ENCODE measurements around the gene NOXA1. TPM values are rescaled to one million over a fixed set of nuclear protein-coding genes. Genes with fewer than 3 reads are reported as not detected.

The NOXA1 gene
- total and polyA plus RNA-seq, 9 of the 15 experiments (the other 6 are each of a cell fraction or from before 2014, with no cell fraction given) = 0.07 to 1.2 (median 0.20) TPM; not detected in 4

DNA sequence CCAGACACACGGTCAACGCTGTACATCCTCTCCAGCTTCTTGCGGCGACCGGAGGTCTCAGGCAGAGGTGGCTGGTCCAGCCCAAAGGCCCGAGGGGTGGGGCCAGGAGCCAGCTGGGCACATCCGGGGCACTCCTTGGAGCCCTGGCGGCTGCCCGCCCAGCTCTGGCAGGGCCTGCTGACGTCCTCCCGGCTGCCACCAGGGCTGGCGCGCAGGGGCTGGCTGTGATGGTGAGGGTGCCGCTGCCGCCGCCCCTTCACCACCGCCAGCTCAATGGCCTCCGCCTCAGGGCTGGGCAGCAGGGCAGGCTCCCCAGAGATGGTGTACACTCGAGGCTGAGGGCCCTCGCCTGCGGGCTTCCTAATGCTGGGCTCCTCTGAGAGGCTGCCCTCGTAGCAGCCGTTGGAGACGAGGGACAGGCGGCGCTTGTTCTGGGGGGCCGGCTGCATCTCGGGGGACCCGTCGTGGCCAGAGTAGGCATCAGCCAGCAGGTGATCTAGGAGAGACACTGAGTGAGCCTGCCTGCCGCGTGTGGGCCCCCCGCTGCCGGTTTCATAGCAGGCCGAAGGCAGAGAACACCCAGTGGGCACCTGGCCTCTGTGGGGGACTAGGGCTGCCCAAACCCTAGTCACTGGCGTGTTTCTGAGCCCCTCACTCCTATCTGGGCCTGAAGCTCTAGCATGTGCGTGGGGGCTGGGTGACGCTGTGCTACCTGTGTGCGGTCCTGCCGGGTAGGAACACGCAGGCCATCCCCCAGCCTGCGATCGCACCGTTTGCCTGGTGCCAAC lies 34.4 kb downstream of the NOXA1 start (continued):
- TF ChIP-seq, protein P1, sequence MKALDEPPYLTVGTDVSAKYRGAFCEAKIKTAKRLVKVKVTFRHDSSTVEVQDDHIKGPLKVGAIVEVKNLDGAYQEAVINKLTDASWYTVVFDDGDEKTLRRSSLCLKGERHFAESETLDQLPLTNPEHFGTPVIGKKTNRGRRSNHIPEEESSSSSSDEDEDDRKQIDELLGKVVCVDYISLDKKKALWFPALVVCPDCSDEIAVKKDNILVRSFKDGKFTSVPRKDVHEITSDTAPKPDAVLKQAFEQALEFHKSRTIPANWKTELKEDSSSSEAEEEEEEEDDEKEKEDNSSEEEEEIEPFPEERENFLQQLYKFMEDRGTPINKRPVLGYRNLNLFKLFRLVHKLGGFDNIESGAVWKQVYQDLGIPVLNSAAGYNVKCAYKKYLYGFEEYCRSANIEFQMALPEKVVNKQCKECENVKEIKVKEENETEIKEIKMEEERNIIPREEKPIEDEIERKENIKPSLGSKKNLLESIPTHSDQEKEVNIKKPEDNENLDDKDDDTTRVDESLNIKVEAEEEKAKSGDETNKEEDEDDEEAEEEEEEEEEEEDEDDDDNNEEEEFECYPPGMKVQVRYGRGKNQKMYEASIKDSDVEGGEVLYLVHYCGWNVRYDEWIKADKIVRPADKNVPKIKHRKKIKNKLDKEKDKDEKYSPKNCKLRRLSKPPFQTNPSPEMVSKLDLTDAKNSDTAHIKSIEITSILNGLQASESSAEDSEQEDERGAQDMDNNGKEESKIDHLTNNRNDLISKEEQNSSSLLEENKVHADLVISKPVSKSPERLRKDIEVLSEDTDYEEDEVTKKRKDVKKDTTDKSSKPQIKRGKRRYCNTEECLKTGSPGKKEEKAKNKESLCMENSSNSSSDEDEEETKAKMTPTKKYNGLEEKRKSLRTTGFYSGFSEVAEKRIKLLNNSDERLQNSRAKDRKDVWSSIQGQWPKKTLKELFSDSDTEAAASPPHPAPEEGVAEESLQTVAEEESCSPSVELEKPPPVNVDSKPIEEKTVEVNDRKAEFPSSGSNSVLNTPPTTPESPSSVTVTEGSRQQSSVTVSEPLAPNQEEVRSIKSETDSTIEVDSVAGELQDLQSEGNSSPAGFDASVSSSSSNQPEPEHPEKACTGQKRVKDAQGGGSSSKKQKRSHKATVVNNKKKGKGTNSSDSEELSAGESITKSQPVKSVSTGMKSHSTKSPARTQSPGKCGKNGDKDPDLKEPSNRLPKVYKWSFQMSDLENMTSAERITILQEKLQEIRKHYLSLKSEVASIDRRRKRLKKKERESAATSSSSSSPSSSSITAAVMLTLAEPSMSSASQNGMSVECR (CRISPR knock-in tag; IDR thresholded peaks at IDR 0.05) = no peak
- no peak for TF ChIP-seq SREBF1 (IDR thresholded peaks at IDR 0.05; ENCODE audit: borderline replicate concordance, low read depth, low read length)
- peak; percentile 77; the same call in 1 of the 2 replicates for TF ChIP-seq HNRNPL (IDR thresholded peaks at IDR 0.05; ENCODE audit: low read depth, low read length)
- 0 out of 2 replicates have a peak, but pooled peaks have one; percentile 54 for TF ChIP-seq RBM14 (IDR thresholded peaks at IDR 0.05; ENCODE audit: borderline replicate concordance, insufficient read depth, low read depth, low read length)
